Tibial nerve (tissue), 4 donors: Measurements from ENCODE around the gene INAFM1.

Source experiments
- CTCF ChIP-seq, 5 experiments: fragments of 200-600 bp in 3 of 5; fragments of 450-650 bp in 2 of 5; sonication (generic) in 3 of 5; IDR thresholded peaks; one replicate each; pipeline ENCODE4 v1.5.1; 2016 to 2019; ENCODE audit warnings: antibody characterized with exemption in 5 of 5, mild to moderate bottlenecking in 3 of 5, moderate library complexity in 2 of 5
- EP300 ChIP-seq, 2 donors: sonication (generic); formaldehyde crosslinking; IDR thresholded peaks; one replicate each; pipeline ENCODE4 v1.6.1; 2017; ENCODE audit warnings: antibody characterized with exemption in 2 of 2, mild to moderate bottlenecking in 1 of 2
- POLR2A ChIP-seq, 2 donors: fragments of 450-650 bp; IDR thresholded peaks; one replicate each; pipeline ENCODE4 v1.6.1; 2017; ENCODE audit warnings: antibody characterized with exemption in 2 of 2, mild to moderate bottlenecking in 2 of 2, moderate library complexity in 2 of 2

- TF ChIP-seq CTCF (IDR thresholded peaks at IDR 0.05) (peak; percentile 36 to 90 (median 78)), POLR2A (IDR thresholded peaks at IDR 0.05) (peak; percentile 100), EP300 (IDR thresholded peaks at IDR 0.05) (peak in 1 of 2 donors; percentile 99)
Measured at GRCh38 chr19:47225746-47226425, 48.8 kb upstream of the INAFM1 start.
